Mammary epithelial cell (primary cell): ENCODE data around the gene UBE2G1.

Source experiments
- CTCF ChIP-seq, 2 donors: IDR thresholded peaks in 1 of 2; conservative IDR thresholded peaks in 1 of 2; 2 replicates each; pipeline ENCODE4 v1.5.1; 2011 to 2012; ENCODE audit warnings: inconsistent platforms in 2 of 2, low read length in 2 of 2, mild to moderate bottlenecking in 2 of 2, control low read depth in 1 of 2, low read depth in 1 of 2; ENCODE audit not compliant: insufficient read depth in 1 of 2; ENCODE audit errors: extremely low read depth in 1 of 2
- EZH2 ChIP-seq: IDR thresholded peaks from 2 replicates; pipeline ENCODE4 v1.6.1; 2012; ENCODE audit warnings: low read length, inconsistent platforms, borderline replicate concordance

- no peak for TF ChIP-seq CTCF (conservative IDR thresholded peaks at IDR 0.05 in 1 of 2, IDR thresholded peaks at IDR 0.05 in 1 of 2; ENCODE audit: extremely low read depth in 1 of 2, insufficient read depth in 1 of 2, low read depth in 1 of 2, low read length in 2 of 2)
- TF ChIP-seq EZH2: no peak
Measured at GRCh38 chr17:4333041-4333440, 33.4 kb downstream of the UBE2G1 start.
